HG03378 (cell line): ENCODE data around the gene THOC1.
A peak's percentile ranks its signal among the peaks of the same experiment; 100 is the strongest.

ENCODE experiments used
- ATAC-seq: cut with Tn5 transposase; IDR thresholded peaks from one replicate; pipeline ENCODE4 v1.9.1; 2021; ENCODE audit warnings: mild to moderate bottlenecking, moderate library complexity; ENCODE audit not compliant: unreplicated experiment

Gene THOC1

DNA sequence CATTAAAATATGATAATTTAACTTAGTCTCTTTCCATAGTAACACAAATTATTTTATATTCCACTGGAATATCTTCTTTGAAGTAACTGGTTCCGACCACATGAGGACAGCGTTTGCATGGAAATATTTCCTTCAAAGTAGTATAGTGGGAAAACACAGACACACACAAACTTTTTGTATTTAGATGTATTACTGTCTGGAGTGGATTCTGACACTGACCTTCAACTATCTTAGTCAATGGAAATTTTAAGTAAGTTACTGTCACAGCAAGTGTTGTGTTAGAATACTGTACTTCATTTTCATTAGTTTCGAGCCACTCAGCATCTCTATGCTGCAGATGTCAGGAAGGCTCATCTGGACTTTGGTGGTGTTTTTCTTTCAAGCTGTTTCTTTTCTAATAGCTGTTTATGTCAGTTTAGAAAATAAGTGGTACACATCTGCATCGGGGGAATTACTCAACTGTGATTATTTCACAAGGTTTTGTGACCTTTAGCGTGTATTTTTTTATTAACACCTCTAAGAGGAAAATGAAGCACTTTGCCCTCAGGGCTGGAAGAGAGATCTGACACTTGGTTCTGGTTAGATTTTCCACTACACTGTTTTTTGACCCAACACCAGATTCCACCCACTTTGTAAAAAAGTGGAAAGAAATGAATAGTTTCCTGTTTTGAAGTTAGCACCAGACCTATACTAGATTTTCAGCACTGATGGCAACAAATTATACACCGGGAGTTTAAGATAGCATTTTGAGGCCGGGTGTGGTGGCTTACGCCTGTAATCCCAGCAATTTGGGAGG is 18.9 kb upstream of the THOC1 start:
- ATAC-seq, result no peak

DNA sequence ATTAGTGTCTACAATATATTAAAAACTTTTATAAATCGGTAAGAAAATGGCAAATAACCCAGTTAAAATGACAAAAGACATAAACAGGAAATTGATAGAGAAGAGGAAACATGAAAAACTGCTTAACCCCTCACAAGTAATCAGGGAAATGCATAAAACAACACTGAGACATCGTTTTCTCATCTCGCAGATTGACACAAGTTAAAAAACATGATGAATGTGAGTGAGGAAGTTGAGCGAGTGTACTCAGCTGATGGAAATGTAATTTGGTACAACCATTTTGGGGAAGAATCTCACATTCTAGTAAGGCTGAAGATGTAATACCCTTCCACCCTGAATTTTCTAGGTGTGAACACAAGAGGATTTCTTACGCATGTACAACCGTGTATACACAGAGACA is 18.0 kb upstream of the THOC1 start:
- no peak for ATAC-seq

DNA sequence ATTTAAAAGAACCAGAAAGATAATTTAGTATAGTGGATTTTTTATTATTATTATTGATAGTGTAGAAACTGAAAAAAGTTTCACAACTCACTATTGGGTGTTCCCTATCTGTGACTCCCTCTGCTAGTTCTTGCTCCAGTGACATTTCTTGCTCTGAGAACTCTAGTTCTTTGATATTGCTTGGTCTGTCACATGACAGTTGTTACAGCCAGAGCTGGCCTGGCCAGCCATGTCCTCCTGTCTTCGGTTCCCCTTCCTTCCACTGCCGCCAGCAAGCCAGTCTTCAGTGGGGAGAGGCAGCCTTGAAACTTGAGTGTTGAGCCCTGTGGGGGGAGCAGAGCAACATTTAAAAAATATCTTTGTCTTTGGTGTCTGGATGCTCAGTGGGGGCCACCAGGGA is 7.6 kb upstream of the THOC1 start:
- no peak for ATAC-seq

DNA sequence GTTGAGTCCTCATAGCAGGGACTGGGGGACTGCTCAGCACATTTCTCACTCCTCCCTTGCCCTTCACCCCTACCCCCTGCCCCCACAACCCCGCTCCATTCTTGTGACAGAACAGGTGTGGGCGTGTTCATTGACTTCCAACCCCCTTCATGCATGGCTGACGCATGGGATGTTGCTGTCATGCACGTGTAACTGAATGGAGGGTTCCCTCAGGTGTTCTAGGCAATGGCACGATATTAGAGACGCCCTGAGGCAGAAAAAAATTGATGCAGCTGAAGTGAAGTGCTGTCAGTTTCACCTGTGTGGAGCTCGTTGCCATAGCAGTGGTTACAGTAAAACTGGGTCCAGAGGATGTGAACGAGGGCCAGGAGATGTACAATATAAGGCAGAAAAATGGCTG is 6.5 kb upstream of the THOC1 start:
- no peak for ATAC-seq

DNA sequence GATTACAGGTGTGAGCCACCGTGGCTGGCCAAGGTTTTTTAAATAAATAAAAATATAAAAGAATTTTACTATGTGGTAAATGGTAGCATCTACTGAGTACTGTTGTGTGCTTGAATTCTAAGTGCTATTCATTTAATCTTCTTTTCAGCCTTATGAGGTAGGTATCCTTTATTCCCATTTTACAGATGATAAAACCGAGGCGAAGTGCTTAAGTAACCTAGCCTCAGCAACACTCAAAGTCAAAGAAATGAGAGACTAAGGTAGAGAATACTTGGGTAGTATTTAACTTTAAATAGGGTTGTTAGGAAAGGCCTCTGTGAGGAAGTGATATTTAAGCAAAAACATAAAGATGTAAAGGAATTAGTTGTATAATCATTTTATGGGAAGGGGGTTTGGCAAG is 5.7 kb upstream of the THOC1 start:
- no peak for ATAC-seq

DNA sequence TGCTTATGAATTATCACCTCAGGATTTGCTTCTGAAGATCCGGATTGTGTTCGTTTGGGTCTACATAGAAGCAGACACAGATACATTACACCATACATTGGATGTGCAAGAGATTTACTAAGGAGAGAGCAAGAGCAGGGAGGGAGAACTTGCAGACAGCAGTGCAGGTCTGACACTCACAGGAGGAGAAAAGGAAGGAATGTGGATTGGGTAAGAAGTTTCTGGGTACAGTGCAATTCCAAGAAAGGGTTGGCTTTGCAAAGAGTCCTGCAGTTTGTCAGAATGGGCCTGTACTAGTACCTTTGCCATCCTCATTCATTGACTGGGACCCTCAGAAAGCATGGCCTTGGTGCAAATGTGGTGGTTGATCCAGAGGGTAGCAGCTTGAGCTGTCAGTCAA is 4.8 kb upstream of the THOC1 start:
- no peak for ATAC-seq

DNA sequence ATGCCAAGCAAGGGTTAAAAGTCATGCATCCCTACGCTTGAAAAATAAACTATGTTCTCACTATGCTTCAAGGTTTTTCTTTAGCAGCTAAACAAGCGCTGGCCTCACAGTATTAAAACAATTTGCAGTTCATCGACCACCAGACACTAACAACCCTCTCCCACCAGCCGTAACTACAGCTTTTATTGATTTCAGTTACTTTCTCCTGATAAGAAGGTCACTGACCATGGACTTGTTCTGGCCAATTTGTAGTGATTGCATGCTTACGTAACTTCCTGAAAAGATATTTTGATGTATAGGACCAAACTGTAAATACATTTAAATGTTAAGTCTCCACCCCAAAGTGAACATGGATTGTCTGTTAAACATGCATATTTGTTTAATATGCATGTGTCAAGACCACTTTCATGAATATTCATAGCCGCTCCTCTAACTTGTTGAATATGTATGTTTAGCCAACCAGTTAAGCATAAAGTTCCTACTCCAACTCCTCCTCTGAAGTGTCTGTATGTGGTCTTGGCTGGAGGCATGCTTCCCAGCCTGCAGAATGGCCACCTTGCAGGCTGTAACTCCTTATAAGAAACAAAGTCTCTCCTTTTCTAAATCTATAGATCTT is 1.7 kb upstream of the THOC1 start:
- ATAC-seq, result no peak

DNA sequence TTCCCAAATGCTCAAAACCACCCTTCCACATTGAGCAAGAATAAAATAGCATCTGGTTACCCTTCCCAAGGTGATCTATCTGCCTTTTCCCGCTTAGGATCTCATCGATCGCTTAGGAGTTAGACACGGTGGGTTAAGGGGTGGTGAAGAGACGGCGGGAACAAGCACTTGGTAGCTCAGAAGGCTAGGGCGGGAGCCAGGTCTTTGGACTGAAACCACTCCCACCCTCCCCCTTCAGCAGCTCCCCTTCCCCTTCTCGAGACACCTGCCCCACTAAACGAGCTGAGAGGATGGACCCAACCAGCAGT is 513 bp downstream of the THOC1 start:
- peak; percentile 17 for ATAC-seq

DNA sequence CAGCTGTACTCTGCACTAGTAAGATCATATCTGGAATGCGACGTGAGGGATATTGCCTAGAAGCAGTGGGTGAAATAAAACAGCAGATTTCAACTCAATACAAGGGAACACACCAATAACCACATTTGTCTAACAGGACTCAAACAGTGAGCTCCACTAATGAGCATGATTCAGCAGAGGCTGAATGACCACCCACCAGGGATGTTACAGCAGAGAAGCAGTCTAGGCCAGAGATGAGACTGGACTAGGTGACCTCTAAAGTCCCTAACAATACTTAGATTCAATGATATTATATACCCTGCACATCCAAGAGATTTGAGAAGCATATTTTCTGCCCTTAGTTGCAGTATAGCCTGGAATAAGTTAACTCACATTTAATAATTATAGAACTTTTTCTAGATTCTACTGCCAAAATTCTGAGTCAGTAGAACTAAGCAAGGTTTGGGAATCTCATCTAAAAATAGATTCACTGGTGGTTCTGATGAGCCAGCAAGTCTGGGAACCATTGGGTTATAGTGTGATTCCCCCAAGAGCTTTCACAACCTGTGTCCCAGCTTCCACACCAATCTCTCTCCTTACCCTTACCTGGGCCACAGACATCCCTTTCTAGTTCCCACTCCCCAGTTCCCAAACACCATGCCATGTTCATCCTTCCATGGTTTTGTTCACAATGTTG is 6.3 kb downstream of the THOC1 start:
- no peak for ATAC-seq

DNA sequence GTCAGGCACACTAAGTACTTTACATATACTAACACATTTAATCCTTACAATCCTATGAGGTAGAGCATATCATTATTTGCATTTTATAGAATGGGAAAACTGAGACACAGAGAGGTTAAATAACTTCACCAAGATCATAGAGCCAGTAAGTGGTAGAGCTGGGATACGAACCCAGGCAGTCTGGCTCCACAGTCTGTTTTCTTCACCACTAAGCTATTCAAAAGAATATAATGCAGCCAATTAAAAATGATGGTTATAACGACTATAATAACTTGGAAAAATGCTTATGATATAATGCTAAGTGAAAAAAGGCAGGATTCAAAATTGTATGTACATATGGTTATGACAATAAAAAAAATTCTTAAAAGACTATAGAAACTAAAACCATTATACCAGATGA is 7.3 kb downstream of the THOC1 start:
- ATAC-seq, result no peak

DNA sequence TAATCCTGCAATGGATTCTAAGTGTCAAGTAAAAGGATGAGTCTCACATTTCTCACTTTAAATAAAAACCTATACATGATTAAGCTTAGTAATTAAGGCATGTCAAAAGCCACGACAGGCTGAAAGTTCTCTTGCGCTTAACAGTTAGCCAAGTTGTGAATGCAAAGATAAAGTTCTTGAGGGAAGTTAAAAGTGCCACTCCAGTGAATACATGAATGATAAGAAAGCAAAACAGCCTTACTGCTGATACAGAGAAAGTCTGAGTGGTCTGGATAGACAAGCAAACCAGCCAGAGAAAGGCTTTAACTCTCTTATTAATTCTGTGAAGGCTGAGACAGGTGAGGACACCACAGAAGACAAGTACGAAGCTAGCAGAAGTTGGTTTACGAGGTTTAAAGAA is 12.7 kb downstream of the THOC1 start:
- no peak for ATAC-seq

DNA sequence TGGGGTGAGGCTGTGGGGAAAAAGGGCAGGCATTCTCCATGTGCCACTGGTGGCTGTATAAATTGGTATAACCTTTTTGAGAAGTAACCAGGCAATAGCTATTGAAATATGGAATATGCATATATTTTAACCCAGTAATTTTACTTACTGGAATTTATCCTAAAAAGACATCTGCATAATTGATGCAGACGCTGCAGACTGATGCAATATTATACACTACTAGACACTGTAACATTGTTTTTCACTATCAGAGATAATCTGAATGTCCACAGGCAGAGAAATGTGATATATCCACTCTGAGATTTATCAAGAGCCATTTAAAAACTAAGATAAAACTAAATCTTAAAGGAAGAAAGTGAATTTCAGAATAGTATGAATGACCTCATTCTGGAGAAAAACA is 14.7 kb downstream of the THOC1 start:
- ATAC-seq, result no peak

DNA sequence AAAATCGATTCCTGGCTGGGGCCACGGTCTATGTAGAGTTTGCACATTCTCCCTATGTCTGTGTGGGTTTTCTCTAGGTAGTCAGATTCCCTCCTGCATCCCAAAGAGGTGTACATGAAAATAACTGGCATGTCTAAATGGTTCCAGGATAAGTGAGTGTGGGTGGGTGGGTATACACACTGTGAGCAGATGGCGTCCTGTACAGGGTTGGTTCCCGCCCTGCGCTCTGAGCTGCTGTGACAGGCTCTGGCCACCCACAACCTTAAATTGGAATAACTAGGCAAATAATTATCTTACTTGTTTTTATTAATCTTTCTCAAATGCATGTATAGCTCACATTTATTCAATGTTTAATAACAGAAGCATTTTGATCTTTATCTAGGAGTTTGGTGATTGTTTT is 16.3 kb downstream of the THOC1 start:
- ATAC-seq, result no peak

DNA sequence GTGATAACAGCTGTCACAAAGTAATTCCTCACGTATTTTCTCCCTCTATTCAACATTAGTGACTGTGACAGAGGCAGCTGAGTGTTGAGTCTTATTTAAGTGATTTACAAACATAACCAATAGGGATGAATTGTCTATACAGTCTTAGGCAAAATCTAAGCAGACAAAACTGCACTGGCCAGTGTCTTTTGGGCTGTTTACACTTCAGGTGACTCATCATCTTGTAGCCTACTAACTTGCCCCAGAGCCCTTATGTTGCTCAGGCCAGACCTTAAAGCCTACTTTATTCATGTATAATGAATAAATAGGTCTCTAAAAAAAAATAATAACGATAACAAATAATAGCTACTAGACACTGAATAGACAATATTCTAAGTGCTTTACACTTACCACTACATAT is 17.2 kb downstream of the THOC1 start:
- ATAC-seq, result no peak

DNA sequence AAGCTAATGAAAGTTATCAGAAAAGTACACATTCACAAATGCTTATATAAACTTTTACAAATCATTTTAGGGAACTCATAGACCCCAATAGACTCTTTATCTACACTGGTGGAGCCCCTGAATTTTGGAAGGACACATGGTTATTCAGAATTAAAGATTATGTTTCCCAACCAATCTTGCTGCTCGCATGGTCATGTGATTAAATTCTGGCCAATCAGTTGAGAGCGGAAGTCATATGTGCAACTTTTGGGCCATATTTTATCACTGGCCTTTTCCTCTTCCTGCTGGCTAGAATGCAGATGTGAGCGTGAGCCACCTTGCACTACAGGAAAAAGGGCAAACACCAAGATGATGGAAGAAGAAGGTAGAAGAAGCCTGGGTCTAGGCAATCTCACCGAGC is 19.8 kb downstream of the THOC1 start:
- no peak for ATAC-seq

DNA sequence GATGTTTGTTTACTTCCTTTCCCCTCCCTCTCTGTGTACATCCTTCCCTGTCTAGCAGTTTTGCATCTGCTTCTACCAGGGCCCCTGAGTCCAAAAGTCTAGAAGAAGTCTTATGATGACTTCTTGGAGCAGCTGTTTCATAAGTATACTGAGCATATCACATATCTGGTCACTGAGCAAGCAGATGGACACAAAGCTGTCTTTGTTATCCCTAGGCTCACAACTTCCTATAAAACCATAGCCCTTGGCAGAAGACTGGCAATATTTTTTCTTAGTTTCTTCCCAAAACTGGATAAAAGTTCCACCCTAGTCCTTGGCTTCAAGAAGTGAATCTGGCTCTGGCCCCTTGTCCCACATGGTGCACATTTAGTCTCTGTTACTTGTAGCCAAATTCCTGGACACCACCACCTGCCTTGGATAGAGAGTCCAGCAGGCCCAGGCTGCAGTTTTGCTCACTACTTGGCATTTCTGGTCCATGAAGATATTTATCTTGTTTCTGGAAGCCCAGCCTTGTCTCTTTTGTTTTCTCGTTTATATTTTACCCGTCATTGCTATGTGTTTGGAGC is 22.5 kb downstream of the THOC1 start:
- no peak for ATAC-seq

DNA sequence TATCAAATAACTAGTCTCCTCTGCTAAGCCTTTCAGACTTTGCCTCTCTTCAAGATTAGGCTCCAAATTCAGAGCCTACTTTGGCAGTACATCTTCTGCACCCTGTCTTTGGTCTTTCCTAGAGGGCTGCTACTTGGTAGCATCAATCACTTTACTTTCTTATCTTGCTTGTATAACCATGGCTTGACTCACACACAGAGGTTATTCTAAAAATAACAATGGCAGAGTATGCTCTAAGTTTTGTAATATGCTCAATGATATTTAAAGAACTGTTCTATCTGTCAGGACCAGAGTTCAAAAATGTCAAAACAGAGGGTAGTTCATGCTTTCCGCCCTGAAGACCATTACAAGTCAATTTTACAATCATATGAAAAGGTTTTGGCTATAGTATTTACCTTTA is 27.7 kb downstream of the THOC1 start:
- ATAC-seq, result no peak

DNA sequence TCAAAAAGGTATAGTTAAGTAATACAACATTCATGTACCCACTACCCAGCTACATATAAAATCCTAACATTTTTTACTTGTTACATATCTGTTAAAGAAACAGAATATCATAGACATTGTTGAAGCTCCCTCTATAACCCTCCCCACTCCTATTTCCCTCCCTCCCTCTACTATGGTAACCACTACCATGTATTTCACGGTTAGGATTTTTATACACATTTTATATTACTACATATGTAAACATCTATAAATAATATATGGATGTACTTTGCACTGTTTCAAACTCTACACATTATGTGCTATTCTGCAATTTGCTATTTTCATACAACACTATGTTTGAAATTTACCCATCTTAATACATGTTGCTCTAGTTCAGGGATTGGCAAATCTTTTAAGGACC is 36.3 kb downstream of the THOC1 start:
- ATAC-seq, result no peak

DNA sequence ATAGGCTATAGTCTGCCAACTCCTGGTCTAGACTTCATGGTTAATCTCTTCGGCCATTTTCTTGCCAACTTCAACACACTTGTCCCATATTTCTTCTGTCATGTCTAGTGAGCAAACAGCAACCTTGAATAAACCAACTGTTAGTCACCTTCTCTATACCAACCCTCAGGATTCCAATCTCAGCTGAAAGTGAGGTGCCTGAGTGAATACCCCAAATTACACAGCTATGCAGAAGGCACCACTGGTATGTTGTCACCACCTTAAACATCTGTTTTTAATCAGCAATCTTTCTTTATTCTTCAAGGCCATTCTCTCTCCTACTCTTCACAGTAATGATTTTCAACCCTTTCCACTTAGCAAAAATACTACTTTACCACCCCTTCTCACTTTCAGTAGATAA is 39.3 kb downstream of the THOC1 start:
- ATAC-seq, result no peak

DNA sequence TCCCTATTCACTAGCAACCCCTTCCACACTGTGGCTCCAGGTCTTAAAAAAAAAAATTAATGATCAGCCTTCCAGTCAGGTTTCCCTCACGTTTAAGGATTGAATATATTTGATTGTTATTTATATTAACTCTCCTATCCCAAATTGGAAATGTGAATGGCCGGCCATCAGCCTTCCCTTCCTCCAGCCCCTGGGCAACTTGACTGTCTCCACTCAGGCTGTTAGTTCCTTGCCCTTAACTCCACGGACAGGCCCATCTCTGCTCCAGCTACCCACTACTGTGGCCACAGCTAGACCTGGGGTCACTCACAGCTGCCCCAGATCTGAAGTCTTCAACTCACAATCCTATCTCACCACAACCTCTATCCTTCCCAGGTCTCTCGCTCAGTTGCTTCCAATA is 39.9 kb downstream of the THOC1 start:
- no peak for ATAC-seq

DNA sequence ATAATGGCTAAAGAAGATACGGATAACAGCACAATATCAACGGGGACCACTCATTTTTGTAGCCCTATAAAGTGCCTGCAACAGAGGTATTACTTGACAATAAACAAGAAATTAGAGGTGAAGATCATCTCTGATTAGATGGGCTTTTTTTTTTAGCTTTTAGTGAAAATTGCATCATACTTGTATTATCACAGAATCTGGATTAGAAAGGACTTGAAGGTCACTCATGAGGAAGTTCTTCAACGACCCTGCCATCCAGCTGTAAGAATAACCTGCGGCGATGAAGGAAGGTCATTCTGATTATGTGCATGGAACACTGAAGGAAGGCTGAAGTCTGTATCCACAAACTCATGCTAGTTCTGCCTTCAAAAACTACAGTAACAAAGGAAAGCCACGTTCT is 40.5 kb downstream of the THOC1 start:
- ATAC-seq, result no peak

DNA sequence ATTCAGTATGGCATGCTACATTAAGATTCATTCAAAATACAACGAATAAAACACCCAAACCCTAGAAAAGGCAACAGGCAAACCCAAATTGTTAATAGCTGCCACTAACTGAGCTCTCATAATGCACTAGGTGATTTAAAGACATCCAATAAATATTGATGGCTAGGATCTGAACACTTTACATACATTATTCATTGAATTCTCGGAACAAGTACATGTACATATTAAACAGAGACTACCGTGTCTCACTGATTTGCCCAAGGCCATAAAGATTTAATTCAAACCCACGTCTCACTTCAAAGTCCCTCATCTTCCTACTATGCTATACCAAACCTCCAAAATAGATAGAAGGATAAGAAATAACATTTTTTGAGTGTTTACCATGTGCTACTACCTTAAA is 42.1 kb downstream of the THOC1 start:
- no peak for ATAC-seq
